Glutamatergic neuron (in vitro differentiated cells): ENCODE measurements around the gene DDX27. TPM values are rescaled to one million over a fixed set of nuclear protein-coding genes. Genes with fewer than 3 reads are reported as not detected.

Source experiments
- DNase-seq: peaks from one replicate; pipeline ENCODE4 v3.0.0; 2022
- H3K27ac Mint-ChIP-seq: one replicate; pipeline ENCODE4 v1.8.0; 2020; ENCODE audit warnings: mild to moderate bottlenecking, mixed read lengths, inconsistent platforms; ENCODE audit not compliant: unreplicated experiment
- H3K27me3 Mint-ChIP-seq: one replicate; pipeline ENCODE4 v1.8.0; 2020; ENCODE audit warnings: mild to moderate bottlenecking, moderate library complexity, mixed read lengths, inconsistent platforms; ENCODE audit not compliant: unreplicated experiment
- H3K36me3 Mint-ChIP-seq: one replicate; pipeline ENCODE4 v1.8.0; 2020; ENCODE audit warnings: mild to moderate bottlenecking, mixed read lengths, inconsistent platforms; ENCODE audit not compliant: unreplicated experiment
- H3K4me1 Mint-ChIP-seq: one replicate; pipeline ENCODE4 v1.8.0; 2020; ENCODE audit warnings: mild to moderate bottlenecking, low read depth, mixed read lengths, inconsistent platforms; ENCODE audit not compliant: unreplicated experiment
- H3K4me3 Mint-ChIP-seq: one replicate; pipeline ENCODE4 v1.8.0; 2020; ENCODE audit warnings: mild to moderate bottlenecking, mixed read lengths, inconsistent platforms; ENCODE audit not compliant: unreplicated experiment
- H3K9me3 Mint-ChIP-seq: one replicate; pipeline ENCODE4 v1.8.0; 2020; ENCODE audit warnings: mild to moderate bottlenecking, moderate library complexity, mixed read lengths, inconsistent platforms; ENCODE audit not compliant: unreplicated experiment
- CTCF ChIP-seq: fragments of 200-600 bp; sonication (generic); IDR thresholded peaks from one replicate; pipeline ENCODE4 v1.5.0; 2021; ENCODE audit not compliant: partially characterized antibody, unreplicated experiment
- total RNA-seq: library from RNA; stranded (reverse); fragmentation: NEBNext Ultra II Directional; extraction: Animal tissue kit (Norgen Biotek cat#: 25700); gene quantifications from one replicate; pipeline ENCODE4 v1.2.1, GENCODE V29; 2021; ENCODE audit not compliant: unreplicated experiment

The DDX27 gene
- total RNA-seq, 1 donor from 2014 or later: 31.4 TPM

- H3K27me3 Mint-ChIP-seq: peaks cover 2% of the 10 kb centered on the region
- no peak for DNase-seq
- H3K36me3 Mint-ChIP-seq: peaks cover 7% of the 10 kb centered on the region
- H3K9me3 Mint-ChIP-seq: no peaks in the 10 kb centered on the region
- TF ChIP-seq CTCF: no peak
- H3K27ac Mint-ChIP-seq: no peak overlapping the region
- H3K4me1 Mint-ChIP-seq: no peaks in the 10 kb centered on the region
- H3K4me3 Mint-ChIP-seq: no peak overlapping the region
These were observed 12.1 kb upstream of the DDX27 start for GRCh38 chr20:49207076-49207475.

GRCh38 chr20:49210101-49210756, 9.0 kb upstream of the DDX27 start:
- TF ChIP-seq CTCF: no peak

GRCh38 chr20:49210757-49211110, 8.5 kb upstream of the DDX27 start:
- Mint-ChIP-seq H3K27me3 (no peaks in the 10 kb centered on the region), H3K9me3 (no peaks in the 10 kb centered on the region), H3K4me3 (no peak overlapping the region), H3K4me1 (no peaks in the 10 kb centered on the region), H3K27ac (no peak overlapping the region), H3K36me3 (peaks cover 7% of the 10 kb centered on the region)
- no peak for TF ChIP-seq CTCF
- no peak for DNase-seq

More at GRCh38 chr20:49210101-49210756, 9.0 kb upstream of the DDX27 start:
- H3K4me1 Mint-ChIP-seq: no peaks in the 10 kb centered on the region
- no peaks in the 10 kb centered on the region for H3K9me3 Mint-ChIP-seq
- no peak overlapping the region for H3K4me3 Mint-ChIP-seq
- no peak for DNase-seq
- H3K27me3 Mint-ChIP-seq: no peaks in the 10 kb centered on the region
- H3K27ac Mint-ChIP-seq: no peak overlapping the region
- peaks cover 7% of the 10 kb centered on the region for H3K36me3 Mint-ChIP-seq

GRCh38 chr20:49214571-49214970, 4.6 kb upstream of the DDX27 start:
- H3K36me3 Mint-ChIP-seq: peaks cover 7% of the 10 kb centered on the region
- no peak for DNase-seq
- TF ChIP-seq CTCF: no peak
- H3K27ac Mint-ChIP-seq: no peak overlapping the region
- H3K27me3 Mint-ChIP-seq: peaks cover 7% of the 10 kb centered on the region
- H3K9me3 Mint-ChIP-seq: peaks cover 3% of the 10 kb centered on the region
- no peak overlapping the region for H3K4me3 Mint-ChIP-seq
- peaks cover 1% of the 10 kb centered on the region for H3K4me1 Mint-ChIP-seq

- Mint-ChIP-seq H3K27ac (no peak overlapping the region), H3K27me3 (peaks cover 11% of the 10 kb centered on the region), H3K36me3 (peaks cover 3% of the 10 kb centered on the region), H3K4me1 (peaks cover 5% of the 10 kb centered on the region), H3K4me3 (no peak overlapping the region), H3K9me3 (peaks cover 6% of the 10 kb centered on the region)
- no peak for TF ChIP-seq CTCF
- no peak for DNase-seq
These were observed 4.0 kb upstream of the DDX27 start for GRCh38 chr20:49215232-49215631.
